Measurements from ENCODE around the gene SPRY4.
"Not testable (repeated sequence)": the region's sequence is repeated elsewhere in the genome, so short reads cannot be mapped to it uniquely, and the experiment has no call there.

The SPRY4 gene

GRCh38 chr5:142315096-142315900 lies 9.5 kb downstream of the SPRY4 start:
- DNase-seq (ENCODE audit: low read depth in 3 of 3), result no peak

GRCh38 chr5:142314606-142315005 lies 10.2 kb downstream of the SPRY4 start:
- no peak for DNase-seq (ENCODE audit: low read depth in 3 of 3)

GRCh38 chr5:142314109-142314508 lies 10.7 kb downstream of the SPRY4 start:
- no peak for DNase-seq (ENCODE audit: low read depth in 3 of 3)

GRCh38 chr5:142313682-142314081 lies 11.1 kb downstream of the SPRY4 start:
- no peak for DNase-seq (ENCODE audit: low read depth in 3 of 3)

GRCh38 chr5:142313275-142313674 lies 11.5 kb downstream of the SPRY4 start:
- no peak for DNase-seq (ENCODE audit: low read depth in 3 of 3)

GRCh38 chr5:142312399-142312798 lies 12.4 kb downstream of the SPRY4 start:
- no peak for DNase-seq (ENCODE audit: low read depth in 3 of 3)

- DNase-seq (ENCODE audit: low read depth in 3 of 3), result no peak
Observed at GRCh38 chr5:142311725-142312124, 13.1 kb downstream of the SPRY4 start.

- DNase-seq (ENCODE audit: low read depth in 3 of 3), result no peak
Observed at GRCh38 chr5:142310803-142311202, 14.0 kb downstream of the SPRY4 start.

GRCh38 chr5:142309747-142310318 lies 15.0 kb downstream of the SPRY4 start:
- DNase-seq (ENCODE audit: low read depth in 3 of 3), result no peak

GRCh38 chr5:142308358-142308757 lies 16.5 kb downstream of the SPRY4 start:
- no peak for DNase-seq (ENCODE audit: low read depth in 3 of 3)

- DNase-seq (ENCODE audit: low read depth in 3 of 3), result no peak
Observed at GRCh38 chr5:142307146-142307890, 17.5 kb downstream of the SPRY4 start.

- no peak for DNase-seq (ENCODE audit: low read depth in 3 of 3)
Observed at GRCh38 chr5:142306077-142306502, 18.7 kb downstream of the SPRY4 start.

GRCh38 chr5:142305211-142305610 lies 19.6 kb downstream of the SPRY4 start:
- no peak for DNase-seq (ENCODE audit: low read depth in 3 of 3)

GRCh38 chr5:142304013-142304701 lies 20.7 kb downstream of the SPRY4 start:
- DNase-seq (ENCODE audit: low read depth in 3 of 3), result no peak

GRCh38 chr5:142303565-142303964 lies 21.3 kb downstream of the SPRY4 start:
- no peak for DNase-seq (ENCODE audit: low read depth in 3 of 3)

GRCh38 chr5:142301540-142301939 lies 23.3 kb downstream of the SPRY4 start:
- no peak for DNase-seq (ENCODE audit: low read depth in 3 of 3)

- no peak for DNase-seq (ENCODE audit: low read depth in 3 of 3)
Observed at GRCh38 chr5:142300677-142301076, 24.1 kb downstream of the SPRY4 start.

GRCh38 chr5:142298789-142299188 lies 26.0 kb downstream of the SPRY4 start:
- no peak for DNase-seq (ENCODE audit: low read depth in 3 of 3)

GRCh38 chr5:142297786-142298185 lies 27.0 kb downstream of the SPRY4 start:
- DNase-seq (ENCODE audit: low read depth in 3 of 3), result not testable (repeated sequence)

- DNase-seq (ENCODE audit: low read depth in 3 of 3), result no peak
Observed at GRCh38 chr5:142296914-142297417, 27.9 kb downstream of the SPRY4 start.

GRCh38 chr5:142295960-142296860 lies 28.6 kb downstream of the SPRY4 start:
- DNase-seq (ENCODE audit: low read depth in 3 of 3), result no peak
